D341Med (cell line): Measurements from ENCODE around the gene HINT3.
"Not testable (repeated sequence)": the region's sequence is repeated elsewhere in the genome, so short reads cannot be mapped to it uniquely, and the experiment has no call there.

Experiments used
- DNase-seq: peaks from one replicate; pipeline ENCODE4 v3.0.0; 2012; ENCODE audit warnings: low spot score

Gene HINT3

GRCh38 chr6:125962900-125963497 lies 6.4 kb downstream of the HINT3 start:
- DNase-seq, result no peak

- DNase-seq, result no peak
Measured at GRCh38 chr6:125963817-125964216, 7.2 kb downstream of the HINT3 start.

GRCh38 chr6:125966569-125966968 lies 10.0 kb downstream of the HINT3 start:
- DNase-seq, result no peak

GRCh38 chr6:125968493-125968892 lies 11.9 kb downstream of the HINT3 start:
- DNase-seq, result no peak

GRCh38 chr6:125970760-125971159 lies 14.2 kb downstream of the HINT3 start:
- no peak for DNase-seq

- DNase-seq, result not testable (repeated sequence)
Measured at GRCh38 chr6:125972478-125972877, 15.9 kb downstream of the HINT3 start.

- DNase-seq, result peak; percentile 37
Measured at GRCh38 chr6:125974214-125974866, 17.8 kb downstream of the HINT3 start.

- no peak for DNase-seq
Measured at GRCh38 chr6:125979101-125979500, 22.5 kb downstream of the HINT3 start.

GRCh38 chr6:125981571-125982185 lies 25.1 kb downstream of the HINT3 start:
- DNase-seq, result no peak

GRCh38 chr6:125983246-125983945 lies 26.8 kb downstream of the HINT3 start:
- DNase-seq, result no peak

- DNase-seq, result no peak
Measured at GRCh38 chr6:125984311-125984710, 27.7 kb downstream of the HINT3 start.

GRCh38 chr6:125985522-125985921 lies 29.0 kb downstream of the HINT3 start:
- DNase-seq, result no peak

- no peak for DNase-seq
Measured at GRCh38 chr6:125985979-125986300, 29.4 kb downstream of the HINT3 start.

GRCh38 chr6:125986301-125987025 lies 29.9 kb downstream of the HINT3 start, which contains the start of gene TRMT11:
Gene TRMT11 (plus strand): TSS chr6:125986540. CDS start chr6:125986551, 11 bp downstream.
- DNase-seq, result peak; percentile 95

- DNase-seq, result no peak
Measured at GRCh38 chr6:125987026-125987617, 30.6 kb downstream of the HINT3 start.

- DNase-seq, result no peak
Measured at GRCh38 chr6:125988280-125988679, 31.7 kb downstream of the HINT3 start.

GRCh38 chr6:125989631-125990030 lies 33.1 kb downstream of the HINT3 start:
- DNase-seq, result no peak

GRCh38 chr6:125991653-125992052 lies 35.1 kb downstream of the HINT3 start:
- DNase-seq, result no peak

- no peak for DNase-seq
Measured at GRCh38 chr6:125994670-125995488, 38.3 kb downstream of the HINT3 start.

GRCh38 chr6:125995972-125996580 lies 39.5 kb downstream of the HINT3 start:
- peak; percentile 72 for DNase-seq
